GM19455 (cell line): ENCODE measurements around the gene ZFP36L1.
"Not testable (repeated sequence)": the region's sequence is repeated elsewhere in the genome, so short reads cannot be mapped to it uniquely, and the experiment has no call there.

ENCODE experiments used
- ATAC-seq: cut with Tn5 transposase; IDR thresholded peaks from one replicate; pipeline ENCODE4 v1.9.1; 2021; ENCODE audit not compliant: unreplicated experiment

The ZFP36L1 gene

DNA sequence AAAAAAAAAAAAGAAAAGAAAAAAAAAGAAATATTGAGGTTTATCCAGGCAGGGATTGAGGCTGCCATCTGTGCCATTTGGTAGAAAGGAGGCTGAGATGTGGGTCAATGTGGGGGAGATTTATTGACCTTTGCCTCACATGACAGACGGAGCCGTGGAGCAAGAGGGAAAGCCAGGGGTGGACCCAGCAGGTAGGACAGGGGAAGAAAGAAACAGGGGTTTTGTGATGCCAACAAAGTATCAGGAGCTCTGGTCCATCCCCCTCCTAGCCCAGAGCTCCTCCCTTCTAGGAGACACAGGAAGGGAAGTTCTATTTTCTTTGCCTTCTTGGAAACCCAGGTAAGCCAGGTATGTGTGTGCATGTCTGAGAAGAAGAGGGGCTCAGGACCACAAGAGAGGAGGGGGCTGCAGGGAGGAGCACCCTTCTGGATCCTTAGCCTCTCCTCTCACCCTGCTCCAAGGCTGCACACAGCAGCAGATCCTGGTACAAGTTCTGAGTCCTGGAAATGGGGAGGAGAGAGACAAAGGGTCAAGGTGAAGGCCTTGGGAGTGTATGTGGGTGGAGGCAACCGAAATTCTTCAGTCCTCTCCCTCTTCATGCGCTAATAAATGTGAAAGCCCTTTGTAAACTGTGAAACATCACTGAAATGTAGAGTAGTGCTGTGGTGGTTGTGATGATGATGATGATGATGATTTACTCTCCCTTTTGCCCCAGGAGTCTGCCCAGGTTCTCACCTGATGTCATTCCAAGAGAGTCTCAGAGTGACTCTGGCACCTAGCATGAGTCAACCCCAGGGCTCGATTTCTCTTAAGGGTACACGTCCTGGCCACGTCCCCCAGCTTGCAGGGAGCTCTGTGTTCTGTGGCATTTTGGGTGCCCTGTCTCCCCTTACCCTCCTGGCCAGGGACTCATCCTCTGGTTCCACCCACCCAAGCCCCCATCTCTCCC, 26.3 kb downstream of the ZFP36L1 start:
- no peak for ATAC-seq

DNA sequence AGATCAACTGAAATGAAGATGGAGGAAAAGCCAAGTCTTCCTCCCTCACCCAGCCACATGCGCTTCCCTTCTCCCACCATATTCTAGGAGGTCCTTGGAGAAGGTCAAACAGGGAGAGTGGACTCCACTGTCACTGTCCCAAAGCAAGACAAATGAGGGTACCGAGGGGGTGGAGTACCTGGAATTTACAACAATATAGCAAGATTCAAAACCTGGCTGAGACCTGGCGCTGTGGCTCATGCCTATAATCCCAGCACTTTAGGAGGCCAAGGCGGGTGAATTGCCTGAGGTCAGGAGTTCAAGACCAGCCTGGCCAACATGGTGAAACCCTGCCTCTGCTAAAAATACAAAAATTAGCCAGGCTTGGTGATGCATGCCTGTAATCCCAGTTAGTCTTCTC, 29.0 kb downstream of the ZFP36L1 start:
- not testable (repeated sequence) for ATAC-seq

DNA sequence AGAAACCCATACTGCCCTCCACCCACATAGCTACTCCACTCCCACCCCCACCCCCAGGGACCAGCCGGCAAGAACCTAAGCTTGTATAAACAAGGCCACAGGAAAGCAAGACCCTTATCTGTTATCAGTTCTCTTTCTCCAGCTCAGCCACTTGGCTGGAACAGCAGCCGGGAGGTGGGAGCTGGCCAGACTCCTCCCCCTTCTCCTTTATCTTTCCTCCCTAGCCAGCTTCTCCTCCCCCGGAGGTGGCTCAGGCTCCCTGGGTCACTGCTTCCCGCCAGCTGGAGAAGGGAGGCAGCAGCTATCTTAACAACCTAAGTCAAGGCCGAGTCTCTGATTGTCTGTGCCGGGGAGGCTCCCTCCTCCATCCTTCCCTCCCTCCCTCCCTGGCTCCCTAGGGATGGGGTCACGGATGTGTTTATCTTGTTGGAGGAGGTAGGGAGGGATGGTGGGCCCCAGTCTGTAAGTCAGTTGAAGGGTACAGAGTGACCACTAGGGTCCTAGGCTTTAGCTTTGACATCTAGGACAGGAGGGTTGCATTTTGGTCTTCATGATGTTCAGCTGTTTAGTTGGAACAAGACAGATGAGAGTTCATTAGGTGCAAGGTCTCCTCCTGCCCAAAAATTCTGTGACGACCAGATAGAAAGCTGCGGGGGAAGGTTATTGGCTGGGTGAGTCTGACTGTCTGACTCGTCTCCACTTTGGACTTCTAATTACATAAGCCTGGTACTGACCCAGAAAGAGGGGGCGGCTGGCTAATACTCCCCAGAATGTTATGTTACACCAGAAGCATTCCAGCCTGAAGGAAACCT, 29.7 kb downstream of the ZFP36L1 start:
- ATAC-seq, result no peak

DNA sequence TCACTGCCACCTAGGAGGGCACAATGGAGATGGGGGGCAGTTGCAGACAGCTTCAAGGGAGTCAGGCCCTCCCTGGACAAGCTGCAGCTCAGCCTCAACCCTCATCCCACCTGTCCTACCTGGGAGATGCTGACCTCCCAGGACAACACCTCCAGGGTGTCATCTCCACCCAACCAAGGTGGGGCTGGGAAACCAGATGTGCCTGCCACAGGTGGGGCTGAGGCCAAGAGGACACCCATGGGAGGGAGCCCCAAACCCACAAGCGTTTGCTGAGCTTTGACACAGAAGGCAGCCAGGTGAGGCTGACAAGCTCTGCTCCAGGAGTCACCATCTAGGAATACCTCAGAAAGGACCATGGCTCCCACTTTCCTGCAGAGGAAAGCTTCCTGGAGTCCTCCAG, 31.5 kb downstream of the ZFP36L1 start:
- no peak for ATAC-seq

DNA sequence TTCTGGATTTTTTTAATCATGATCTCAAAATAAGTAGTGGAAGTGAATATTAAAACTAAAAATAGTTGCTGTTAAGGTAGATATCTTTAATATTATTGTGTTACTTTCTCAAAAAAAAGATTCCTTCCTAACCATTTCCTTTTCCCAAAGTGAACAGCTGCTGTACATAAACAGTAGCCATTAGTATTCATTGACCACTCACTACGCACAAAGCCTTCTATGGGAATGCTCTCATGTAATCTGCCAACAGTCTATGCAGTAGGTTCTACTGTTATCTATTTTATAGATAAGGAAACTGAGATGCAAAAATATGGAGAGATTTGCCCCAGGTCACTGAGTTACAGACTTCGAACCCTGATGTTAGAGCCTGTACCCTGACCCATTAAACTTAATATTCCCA, 32.1 kb downstream of the ZFP36L1 start:
- no peak for ATAC-seq

DNA sequence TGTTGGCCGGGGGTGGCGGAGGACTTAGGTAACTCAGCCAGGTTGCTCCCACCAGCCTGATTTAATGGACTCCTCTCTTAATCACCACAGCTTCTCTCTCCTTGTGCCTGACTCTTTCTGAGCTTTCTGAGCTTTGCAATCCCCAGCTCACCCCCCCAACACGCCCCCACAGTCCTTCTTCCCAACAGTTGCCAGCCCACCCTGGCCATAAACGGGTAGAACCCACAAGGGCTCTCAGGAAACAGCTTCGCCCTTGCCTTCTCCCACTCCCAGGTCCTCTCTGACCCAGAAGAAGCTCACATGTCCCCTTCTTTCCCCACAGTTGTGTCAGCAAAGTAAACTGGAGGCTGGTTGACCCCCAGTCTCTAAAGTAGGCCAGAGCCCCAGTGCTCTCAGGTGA, 32.9 kb downstream of the ZFP36L1 start:
- no peak for ATAC-seq

DNA sequence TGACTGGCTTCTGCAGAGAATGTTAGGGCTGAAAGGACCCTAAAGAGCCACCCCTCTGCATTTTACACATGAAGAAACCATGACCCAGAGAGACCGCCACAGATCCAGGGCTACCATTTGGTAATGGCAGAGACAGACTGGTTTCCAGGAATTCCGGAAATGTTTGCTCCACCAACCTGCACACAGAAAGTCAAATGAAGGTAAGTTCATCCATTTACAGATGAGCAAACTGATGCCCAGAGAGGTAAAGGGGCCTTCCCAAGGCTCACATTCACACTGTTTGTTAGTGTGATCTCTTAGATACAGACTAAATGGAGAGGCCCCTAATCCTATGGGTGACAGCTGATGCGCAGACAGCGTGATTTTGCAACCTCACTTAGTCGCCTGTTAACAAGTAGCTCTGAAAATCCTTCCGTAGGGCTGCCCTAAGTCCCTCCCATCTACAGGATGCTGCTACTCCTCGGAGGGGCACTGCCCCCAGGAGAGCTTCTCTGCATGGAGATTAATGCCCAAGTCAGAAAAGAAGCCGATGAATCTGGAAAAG, 33.8 kb downstream of the ZFP36L1 start:
- ATAC-seq, result no peak

DNA sequence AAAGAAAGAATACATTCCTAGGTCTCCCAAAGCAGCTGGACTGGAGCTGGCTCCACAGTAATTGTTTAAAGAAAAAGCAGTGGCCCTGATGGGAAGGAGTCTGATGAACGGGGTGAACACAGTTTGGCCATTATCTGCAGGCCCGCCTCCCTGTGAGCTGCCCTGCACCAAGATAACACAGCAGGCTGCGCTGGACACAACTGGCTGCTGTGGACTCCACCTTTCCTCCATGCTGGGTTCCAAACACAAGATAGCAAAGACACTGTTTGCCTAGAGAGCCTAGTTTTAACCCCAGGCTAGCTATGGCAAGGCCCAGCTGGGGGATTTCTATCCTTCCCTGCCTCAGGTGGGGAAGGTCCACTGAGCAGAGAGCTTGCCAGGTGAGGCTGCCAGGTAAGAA, 34.6 kb downstream of the ZFP36L1 start:
- ATAC-seq, result no peak

DNA sequence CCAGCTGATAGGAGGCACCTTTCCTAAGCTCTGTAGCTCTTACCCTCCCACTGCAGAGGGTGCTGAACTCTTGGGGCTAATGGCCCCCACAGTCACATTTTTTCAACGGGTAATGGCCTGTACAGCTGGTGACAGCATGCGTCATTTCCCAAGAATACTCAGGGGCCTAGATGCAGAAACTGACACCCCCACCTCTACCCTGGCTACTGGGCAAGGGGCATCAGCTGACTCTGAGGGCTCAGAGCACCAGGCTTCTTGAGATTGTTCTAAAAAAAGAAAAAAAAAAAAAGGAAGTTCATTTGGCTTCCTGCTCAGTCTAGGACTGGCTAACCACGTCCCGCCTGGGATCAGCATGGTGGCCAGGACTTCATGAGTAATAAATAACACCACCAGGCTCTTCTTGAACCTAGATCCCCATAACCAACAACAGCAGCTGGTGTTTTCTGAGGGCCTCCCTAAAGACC, 35.2 kb downstream of the ZFP36L1 start:
- ATAC-seq, result no peak

DNA sequence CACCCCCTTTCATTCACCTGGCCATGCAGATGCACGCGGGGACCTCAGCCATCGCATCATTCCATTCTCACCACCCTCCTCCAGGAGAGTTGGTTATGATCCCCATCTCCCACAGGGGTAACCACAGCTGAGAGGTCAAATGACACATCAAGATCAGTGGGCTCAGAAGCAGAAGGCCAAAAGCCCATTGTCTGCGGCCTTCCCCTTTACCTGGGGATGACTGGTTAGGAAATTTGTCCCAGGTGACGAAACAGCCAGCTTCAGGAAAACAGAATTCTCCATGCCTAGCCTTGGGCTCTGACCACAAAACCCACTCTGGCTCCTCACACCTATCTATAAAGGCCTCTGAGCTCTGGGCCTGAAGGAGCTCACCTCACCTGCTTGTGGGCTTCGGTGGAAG, 36.1 kb downstream of the ZFP36L1 start:
- ATAC-seq, result no peak

DNA sequence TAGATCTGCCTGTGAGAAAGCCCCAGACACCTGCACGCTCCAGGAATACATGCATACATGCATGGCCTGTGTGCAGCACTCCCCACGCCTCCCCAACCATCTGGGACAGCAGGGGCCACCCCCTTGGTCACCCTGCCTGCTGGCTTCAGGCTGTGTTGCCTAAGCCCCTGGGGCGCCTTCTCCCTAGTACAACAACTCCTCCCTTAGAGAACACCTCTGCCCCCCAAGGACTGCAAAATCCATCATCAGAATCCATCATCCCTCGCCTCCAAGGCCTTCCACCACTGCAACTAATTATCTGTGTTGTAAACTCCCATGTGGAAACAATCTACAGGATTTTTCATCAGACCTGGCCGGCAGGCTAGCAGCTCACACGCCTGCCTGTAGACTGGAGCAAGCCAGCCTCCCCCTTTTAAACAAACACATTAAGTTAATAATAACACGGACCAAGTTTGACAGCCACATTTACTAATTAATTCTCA, 36.8 kb downstream of the ZFP36L1 start:
- ATAC-seq, result no peak

DNA sequence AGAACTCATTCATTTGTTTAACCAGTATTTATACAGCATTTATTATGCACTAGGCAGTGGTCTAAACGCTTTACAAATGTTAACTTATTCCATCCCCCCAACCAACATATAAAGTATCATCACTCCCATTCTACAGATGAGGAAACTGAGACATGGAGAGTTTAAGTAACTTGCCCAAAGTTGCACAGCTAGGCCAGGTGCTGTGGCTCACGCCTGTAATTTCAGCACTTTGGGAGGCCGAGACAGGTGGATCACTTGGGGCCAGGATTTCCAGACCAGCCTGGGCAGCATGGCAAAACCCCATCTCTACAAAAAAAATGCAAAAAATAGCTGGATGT, 37.9 kb downstream of the ZFP36L1 start:
- ATAC-seq, result no peak

DNA sequence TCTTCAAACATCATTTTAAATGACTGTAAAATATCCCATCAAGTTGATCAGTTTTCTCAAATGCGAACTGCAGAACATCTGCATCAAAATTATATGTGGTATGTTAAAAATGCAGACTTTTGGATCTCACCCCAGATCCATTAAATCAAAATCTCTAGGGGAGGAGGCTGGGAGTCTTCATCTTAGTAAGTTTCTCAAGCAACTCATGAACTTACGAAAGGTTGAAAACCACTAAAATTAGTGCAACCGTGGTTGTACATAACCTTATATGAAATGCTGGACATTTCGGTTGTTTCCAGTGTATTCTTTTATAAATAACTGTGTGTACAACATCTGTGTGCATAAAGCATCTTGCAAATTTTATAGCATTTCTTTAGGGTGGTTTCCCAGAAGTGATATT, 39.2 kb downstream of the ZFP36L1 start:
- ATAC-seq, result no peak

DNA sequence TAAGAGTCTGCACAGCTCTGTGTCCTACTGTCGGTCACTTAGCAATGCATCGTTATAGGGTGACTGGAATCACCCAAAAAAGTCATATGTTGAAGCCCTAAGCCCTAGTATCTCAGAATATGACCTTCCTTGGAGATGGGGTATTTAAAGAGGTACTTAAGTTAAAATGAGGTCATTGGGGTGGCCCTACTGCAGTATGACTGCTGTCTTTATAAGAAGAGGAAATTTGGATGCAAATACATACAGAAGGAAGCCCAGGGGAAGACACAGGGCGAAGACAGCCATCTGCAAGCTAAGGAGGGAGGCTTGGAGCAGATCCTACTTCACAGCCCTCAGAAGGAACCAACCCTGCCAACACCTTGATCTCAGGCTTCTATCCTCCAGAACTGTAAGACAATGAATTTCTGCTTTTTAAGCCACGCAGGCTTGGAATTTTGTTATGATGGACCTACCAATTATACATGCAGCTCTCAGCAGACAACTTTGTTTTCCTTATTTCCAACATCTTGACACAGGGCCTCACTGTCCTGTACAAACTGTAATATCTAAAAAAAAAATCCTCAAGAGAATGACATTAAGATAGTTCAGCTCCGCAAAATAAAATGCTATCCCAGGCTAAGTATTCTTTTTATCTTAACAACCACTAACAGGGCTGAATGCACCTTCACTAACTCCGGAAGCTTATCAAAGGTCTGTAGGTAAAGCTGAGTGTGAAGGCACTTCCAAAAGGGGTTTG, 40.4 kb downstream of the ZFP36L1 start:
- no peak for ATAC-seq

DNA sequence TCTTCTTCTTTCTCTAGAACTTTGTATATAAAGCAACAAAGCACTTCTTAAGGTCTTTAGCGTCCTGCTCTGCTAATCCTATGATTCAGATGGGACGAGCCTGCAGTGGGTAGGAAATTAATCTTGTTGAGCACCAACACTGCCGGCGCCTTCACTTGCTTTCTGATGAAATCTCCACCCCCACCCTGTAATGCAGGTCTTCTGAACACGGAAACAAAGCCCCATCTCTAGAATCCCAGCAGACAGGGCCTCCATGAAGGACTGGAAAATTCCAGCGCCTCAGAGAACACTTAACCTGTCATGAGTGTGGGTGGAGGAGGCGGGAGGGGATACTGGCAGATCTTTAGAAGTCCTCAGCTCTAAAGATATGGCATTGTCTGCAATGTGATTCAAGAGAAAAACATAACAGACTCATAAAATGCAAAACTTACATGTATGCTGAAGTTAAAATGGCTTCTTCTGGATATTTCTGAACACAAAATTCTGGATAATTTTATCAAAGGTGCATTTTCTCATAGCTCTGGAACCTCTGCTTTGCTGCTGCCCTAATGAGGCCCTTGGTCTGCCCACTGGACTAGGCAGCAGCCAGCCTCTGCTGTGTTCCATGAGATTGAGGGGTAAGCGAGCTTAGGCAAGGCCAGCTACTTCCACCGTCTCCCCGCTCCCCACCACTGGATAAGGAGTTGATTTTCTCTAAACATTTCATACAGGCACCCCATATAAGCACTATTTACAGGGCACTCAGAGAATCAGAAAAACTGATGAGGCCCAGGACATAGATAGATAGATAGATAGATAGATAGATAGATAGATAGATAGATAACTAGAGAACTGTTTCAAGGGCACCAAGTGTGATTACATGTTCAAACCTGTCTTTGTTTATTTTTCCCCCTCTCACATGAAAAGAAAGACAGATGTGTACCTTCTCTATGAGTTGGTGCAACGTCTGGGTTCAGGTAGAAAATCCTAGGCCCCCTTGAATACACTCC, 43.1 kb downstream of the ZFP36L1 start:
- no peak for ATAC-seq

DNA sequence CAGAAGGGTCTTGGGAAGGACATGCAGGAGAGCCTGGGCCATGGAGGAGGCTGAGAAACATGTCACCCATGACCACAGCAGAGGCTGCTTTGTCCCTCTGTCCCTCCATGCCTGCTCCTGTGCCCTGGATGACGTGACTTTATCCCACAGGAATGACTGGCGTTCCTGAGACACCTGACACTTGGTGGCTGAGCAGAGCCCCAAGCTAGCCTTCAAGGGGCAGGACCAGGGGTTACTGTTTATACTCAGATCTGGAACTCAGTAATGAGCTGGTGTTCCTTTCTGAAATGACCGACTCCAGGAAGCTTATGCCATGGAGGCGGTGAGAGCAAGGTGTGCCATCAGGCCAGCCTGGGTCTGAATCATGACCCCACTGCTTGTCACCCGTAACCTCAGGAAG, 44.2 kb downstream of the ZFP36L1 start:
- no peak for ATAC-seq

DNA sequence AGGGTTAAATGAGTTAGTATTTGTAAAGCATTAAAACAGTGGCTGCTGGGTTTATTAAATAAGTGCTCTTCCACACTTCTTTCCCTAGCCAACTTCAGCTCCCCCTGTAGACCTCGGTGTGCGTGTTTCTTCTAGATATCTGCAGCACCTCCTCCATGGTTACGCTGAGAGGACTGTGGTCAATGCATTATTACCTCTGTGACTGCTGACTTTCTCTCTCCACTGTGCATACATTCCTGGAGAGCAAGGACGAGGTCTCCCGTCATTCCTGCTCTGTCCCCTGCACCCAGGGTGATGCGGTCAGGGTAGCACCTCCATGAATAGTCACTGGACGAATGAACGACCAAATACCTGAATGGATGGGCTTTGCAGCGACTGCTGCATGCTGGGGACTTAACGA, 44.6 kb downstream of the ZFP36L1 start:
- no peak for ATAC-seq

DNA sequence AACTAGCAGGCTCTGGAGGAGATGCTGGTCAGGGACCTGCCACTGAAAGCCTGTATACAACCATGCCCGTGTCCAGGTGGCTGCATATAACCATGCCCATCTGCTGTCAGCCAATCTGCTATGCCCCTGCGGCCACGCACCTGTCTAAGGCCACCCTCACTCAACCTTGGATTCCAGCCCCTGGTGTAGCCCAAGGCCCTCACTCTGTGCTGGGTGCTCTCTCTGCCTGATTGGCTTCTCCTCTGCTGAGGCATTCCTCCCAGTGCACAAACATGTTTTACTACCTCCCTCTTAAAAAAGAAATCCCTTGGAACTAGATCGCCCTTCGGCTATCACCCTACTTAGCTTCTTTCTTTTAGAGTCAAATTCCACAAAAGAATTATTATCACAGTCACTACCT, 45.5 kb downstream of the ZFP36L1 start:
- ATAC-seq, result no peak

DNA sequence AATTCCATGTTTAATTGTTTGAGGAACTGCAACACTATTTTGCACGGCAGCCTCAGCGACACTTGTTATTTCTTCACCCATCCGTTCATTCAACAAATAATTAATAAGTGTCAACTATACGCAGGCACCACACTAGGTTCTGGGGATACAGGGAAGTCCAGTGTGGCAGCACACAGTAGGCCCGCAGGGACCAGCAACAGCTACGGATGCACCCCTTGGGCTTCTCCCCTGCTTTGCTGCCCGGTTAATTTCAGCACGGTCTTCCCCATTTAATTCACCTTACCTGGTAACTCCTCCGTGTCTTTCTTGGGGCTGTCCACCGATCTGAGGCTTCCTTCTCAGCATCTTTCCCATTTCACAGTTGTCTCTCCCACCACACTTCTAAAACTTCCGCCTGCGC, 48.3 kb downstream of the ZFP36L1 start:
- no peak for ATAC-seq
